Measurements from ENCODE around the gene INPP4A.

Gene INPP4A

GRCh38 chr2:98436734-98437133 is 7.9 kb upstream of the INPP4A start:
- DNase-seq (ENCODE audit: low spot score): no peak

GRCh38 chr2:98438190-98439133 is 6.2 kb upstream of the INPP4A start:
- DNase-seq (ENCODE audit: low spot score): no peak

DNA sequence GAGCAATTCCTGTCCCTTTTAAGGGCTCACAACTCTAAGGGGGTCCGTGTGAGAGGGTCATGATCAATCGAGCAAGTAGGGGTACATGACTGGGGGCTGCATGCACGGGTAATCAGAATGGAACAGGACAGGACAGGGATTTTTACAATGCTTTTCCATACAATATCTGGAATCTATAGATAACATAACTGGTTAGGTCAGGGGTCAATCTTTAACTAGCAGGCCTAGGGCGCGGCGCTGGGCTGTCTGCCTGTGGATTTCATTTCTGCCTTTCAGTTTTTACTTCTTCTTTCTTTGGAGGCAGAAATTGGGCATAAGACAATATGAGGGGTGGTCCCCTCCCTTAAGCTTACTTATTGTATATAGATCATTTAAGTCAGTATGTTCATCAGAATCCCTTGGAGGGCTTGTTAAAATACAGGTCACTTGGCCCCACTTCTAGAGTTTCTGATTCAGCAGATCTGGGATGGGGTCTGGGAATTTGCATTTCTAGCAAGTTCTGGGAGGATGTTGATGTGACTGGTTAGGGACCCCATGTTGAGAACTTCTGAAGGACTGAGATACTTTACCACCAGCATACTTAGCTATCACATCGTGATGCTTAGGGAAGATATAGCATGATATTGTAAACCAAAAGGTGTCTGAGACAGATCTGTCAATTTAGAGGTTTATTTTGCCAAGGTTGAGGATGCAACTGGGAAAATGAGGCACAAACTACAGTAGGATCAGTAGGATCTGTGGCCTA is 2.8 kb upstream of the INPP4A start:
- DNase-seq (ENCODE audit: low spot score): no peak

- no peak for DNase-seq (ENCODE audit: low spot score)
Measured at GRCh38 chr2:98442488-98442887, 2.2 kb upstream of the INPP4A start.

DNA sequence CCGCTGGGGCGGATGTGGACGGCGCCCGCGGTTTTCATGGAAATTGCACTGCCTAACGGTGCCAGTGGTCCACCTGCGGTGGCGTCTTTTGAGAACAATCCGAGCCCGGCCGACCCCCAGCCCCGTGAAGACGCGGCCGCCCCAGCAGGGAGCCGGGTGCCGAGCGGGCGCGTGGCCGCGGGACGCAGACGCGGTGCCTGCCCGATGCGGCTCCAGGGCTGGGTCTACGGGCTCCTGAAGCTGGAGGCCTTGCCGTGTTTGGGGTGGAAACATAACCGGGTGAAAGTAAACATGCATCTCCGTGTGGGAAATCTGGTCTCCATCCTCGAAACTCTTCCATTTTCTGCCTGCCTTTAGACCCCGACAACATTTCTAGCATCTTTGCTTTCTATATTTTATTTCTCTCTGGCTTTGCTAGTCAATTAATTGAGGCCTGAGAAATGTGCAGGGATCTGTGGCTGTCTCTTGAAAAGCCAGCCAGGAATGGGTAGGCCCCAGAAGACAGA is 572 bp downstream of the INPP4A start:
- DNase-seq (ENCODE audit: low spot score): no peak

DNA sequence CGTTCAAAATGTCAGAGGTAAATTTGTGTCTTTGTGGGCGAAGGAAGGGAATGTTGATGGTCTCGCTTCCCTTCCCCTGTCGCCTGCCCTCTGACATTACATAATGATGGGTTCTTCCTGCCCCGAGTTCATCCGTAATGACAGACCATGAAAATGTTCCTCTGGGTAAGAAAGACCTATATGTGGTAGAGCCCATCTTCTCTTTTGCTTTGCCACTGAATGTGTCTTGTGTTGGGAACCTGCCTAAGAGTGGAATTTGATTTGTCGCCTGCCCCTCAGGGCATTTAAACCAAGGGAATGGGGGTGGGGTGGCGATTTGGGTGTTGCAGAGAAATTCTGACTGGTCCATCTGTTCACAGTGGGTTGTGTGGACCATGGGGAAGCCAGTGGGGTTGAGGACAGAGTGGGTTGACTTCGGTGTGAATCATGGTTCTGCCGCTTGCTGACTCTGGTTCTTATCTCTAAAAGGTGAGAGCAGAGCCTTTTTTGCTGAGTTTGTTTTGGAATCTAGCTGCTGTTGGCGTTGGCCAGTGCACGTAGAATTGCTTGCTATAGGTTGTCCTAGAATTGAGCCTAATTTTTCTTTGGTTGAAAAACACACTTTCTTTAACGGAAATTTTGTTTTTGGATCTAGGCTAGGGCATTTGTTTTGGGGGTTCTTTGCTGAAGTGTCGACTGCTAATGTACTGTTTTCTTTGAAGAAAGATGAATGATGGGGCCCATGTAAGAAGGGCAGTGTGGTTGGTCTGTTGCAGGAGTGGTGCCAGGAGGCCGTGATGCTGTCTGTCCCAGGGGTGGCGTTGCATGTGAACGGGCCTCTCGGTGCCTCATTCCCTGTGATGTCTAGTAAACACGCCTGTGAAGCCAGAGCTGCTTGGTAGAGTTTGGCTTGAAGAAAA is 1.3 kb downstream of the INPP4A start:
- DNase-seq (ENCODE audit: low spot score): no peak

GRCh38 chr2:98446850-98447249 is 2.2 kb downstream of the INPP4A start:
- DNase-seq (ENCODE audit: low spot score): no peak

DNA sequence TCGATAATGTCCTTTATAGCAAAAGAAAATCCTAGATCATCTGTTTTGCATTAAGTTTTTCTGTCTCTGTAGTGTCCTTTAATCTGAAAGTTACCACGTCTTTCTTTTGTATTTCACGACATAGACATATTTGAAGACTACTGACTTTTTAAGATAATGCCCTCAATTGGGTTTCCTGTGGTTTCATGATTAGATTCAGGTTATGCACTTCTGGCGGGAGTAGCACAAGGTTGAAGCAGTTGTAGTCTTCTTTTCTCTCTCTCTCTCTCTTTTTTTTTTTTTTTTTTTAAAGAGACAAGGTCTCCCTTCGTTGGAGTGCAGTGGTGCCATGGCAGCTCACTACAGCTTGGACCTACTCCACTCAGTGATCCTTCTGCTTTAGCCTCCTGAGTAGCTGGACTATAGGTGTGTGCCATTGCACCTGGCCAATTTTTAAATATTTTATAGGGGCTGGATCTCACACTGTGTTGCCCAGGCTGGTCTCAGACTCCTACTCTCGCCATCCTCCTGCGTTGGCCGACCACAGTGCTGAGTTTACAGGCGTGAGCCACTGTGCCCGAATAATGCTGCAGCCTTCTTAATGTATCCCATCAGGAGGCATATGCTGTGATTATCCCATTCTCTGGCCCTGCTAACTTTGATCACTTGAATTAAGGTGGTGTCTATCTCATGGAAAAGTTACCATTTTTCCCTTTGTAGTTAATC is 3.9 kb downstream of the INPP4A start:
- no peak for DNase-seq (ENCODE audit: low spot score)

- DNase-seq (ENCODE audit: low spot score): no peak
Measured at GRCh38 chr2:98452396-98453027, 7.9 kb downstream of the INPP4A start.

GRCh38 chr2:98453083-98453482 is 8.4 kb downstream of the INPP4A start:
- DNase-seq (ENCODE audit: low spot score): no peak

DNA sequence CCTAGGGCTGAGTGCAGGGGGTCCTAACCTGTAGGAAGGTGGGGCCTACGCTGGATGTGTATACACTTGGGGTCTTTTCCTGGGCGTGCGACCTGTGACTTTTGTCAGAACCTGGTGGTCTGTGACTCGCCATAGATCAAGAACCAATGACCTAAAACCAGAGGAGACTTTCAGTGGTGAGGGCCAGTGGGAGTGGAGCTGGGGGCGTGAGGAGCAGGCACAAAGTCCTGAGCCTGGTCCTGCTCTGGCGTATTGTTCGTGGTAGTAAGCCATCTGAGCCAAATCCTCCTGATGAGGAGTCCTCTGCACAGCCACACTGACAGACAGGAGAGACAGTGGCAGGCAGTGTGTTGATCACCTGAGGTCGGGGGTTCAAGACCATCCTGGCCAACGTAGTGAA is 8.9 kb downstream of the INPP4A start:
- DNase-seq (ENCODE audit: low spot score): no peak

DNA sequence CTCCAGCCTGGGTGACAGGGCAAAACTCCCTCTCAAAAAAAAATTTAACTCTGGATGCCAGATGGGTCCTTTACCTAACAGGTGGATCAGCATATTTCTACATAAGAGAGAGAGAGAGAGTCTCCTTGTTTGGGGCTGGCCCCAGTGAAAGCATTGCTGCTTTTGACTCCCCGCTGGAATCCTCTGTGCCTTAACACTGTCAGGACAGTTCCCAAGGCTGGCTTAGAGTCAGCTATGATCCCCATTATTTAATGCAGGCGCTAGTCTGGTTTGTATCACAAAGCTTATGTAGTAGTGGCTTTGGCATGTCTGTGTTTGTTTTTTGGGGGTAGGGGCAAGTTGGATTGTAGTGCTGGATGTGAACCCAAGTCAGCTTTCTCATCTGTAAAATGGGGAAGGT is 9.4 kb downstream of the INPP4A start:
- peak; percentile 37 for DNase-seq (ENCODE audit: low spot score)

DNA sequence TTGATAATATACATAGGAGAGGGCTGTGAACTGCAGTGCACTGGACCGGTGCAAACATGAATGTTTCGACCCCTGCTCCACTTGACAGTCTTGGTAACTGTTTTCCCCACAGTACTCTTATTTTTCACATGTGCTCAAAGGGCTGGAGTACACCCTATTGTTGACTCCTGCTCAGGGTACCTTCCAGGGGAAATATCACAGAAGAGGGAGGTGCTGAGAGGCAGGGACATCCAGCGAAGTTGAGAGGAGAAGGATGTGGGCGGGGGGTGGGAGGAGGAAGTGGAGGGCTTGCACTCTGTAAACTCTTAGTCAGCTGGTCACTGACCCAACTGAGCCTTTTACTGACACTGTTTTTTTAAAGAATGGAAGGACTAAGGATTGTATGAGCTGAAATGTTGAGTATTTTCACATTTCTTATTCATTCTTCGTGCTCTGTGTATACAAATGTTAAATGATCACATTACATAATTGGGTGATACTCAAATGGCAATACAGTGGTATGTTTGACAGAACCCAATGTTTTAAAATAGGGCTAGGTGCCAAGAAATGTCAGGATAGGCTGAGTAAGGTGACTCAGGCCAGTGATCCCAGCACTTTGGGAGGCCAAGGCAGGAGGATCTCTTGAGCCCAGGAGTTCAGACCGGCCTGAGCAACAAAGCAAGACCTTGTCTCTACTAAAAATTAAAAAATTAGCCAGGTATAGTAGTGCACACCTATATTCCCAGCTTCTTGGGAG is 10.0 kb downstream of the INPP4A start:
- DNase-seq (ENCODE audit: low spot score): peak; percentile 46

DNA sequence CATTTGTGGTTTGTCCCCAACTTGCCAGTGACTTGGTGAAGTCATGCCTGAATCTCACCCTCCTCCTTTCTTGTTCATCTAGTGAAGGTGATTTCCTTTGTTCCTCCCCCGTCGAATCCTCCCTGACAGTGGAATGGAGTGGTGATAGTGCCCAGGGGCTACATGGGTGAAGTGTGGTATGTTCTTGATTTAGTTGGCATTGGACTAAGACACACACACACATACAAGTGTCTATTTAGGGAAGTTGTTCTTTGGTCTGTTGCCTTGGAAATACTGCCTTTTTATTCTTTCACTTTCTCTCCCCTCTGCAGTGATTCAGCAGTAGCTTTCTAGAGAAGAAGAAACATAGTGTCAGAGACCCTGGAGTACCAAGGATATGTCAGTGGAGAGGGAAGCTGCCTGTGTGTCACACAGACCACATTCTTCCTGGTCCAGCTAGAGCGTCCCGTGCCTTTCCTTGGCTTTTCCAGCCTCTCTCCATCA is 10.9 kb downstream of the INPP4A start:
- DNase-seq (ENCODE audit: low spot score): no peak

GRCh38 chr2:98457045-98457696 is 12.5 kb downstream of the INPP4A start:
- DNase-seq (ENCODE audit: low spot score): no peak

DNA sequence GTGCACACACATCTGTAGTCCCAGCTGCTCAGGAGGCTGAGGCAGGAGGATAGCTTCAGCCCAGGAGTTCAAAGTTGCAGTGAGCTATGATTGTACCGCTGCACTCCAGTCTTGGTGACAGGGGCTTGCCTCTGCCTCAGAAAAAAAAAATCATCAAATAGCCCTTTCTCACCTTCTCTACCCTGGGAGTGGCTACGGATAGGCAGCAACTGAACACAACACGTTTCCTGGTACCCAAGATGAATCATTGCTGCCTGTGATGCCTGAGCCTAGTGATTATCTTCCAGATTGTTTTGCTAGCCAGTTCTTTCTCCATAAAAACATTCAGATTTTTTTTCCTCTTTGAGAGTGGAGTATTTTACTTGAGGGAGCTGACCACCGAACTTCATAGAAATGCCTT is 13.5 kb downstream of the INPP4A start:
- no peak for DNase-seq (ENCODE audit: low spot score)

DNA sequence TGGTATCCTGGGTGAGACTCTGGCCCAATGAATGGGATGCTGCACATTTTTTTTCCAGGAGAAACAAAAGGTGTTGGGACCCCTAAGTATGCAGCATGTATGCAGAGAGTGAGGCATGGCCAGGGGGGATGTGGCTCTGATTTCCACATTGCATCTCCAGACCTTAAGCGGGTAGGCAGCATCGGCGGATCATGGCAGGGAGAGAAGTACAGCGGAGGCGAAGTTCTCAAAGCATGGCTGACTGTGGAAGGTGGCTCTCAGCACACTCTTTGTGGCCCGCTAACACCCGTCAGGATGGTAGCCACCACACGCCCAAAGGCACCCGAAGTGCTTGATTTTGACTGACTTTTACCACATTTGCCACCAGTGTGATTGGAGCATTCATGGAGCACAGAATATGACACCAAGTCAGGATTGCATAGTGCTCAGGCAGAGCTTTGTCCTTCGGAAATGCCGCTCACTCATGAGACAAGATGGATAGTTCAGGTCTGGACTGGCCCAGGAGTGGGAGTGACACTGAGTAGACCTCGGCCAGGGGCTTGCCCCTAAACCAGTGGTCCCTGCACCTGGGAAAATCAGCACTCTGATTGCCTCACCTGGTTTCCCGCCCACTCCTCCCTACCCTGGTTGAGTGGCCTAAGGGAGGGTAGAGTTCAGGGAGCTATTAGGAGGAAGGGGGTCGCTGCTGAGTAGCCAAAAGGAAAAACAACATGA is 14.2 kb downstream of the INPP4A start:
- no peak for DNase-seq (ENCODE audit: low spot score)

GRCh38 chr2:98459496-98460175 is 15.0 kb downstream of the INPP4A start:
- DNase-seq (ENCODE audit: low spot score): no peak
